WTC11 (cell line): ENCODE measurements around the gene THBS2. TPM values are rescaled to one million over a fixed set of nuclear protein-coding genes. Genes with fewer than 3 reads are reported as not detected.
A peak's percentile ranks its signal among the peaks of the same experiment; 100 is the strongest.

Experiments used
- ATAC-seq: fragments of 200-7000 bp; cut with Tn5 transposase; 2 replicates; pipeline ENCODE4 v1.10.0; 2021; ENCODE audit warnings: mild to moderate bottlenecking, moderate library complexity
- CTCF ChIA-PET: fragments of 300-600 bp; sonication (Branson Sonifier 250); formaldehyde crosslinking; loops from one replicate; lab custom pipeline; 2021; ENCODE audit warnings: antibody characterized with exemption; lab: Charles Lee
- POLR2A ChIA-PET: fragments of 350-600 bp; sonication (Branson Sonifier 250); formaldehyde crosslinking; loops from one replicate; lab custom pipeline; 2021; ENCODE audit warnings: antibody characterized with exemption; lab: Charles Lee
- DNase-seq: peaks from one replicate; pipeline ENCODE4 v3.0.0; 2021; ENCODE audit warnings: low spot score
- H3K27ac Mint-ChIP-seq: 2 replicates; pipeline ENCODE4 v1.8.0; 2021; ENCODE audit warnings: mixed read lengths
- H3K27me3 Mint-ChIP-seq: 2 replicates; pipeline ENCODE4 v1.8.0; 2021; ENCODE audit warnings: low read depth, mild to moderate bottlenecking, moderate library complexity, mixed read lengths
- H3K36me3 Mint-ChIP-seq: 2 replicates; pipeline ENCODE4 v1.8.0; 2021; ENCODE audit warnings: mixed read lengths
- H3K4me1 Mint-ChIP-seq: 2 replicates; pipeline ENCODE4 v1.8.0; 2022; ENCODE audit warnings: mixed read lengths
- H3K4me3 Mint-ChIP-seq: 2 replicates; pipeline ENCODE4 v1.8.0; 2021; ENCODE audit warnings: mild to moderate bottlenecking, moderate library complexity, mixed read lengths
- H3K9me3 Mint-ChIP-seq: 2 replicates; pipeline ENCODE4 v1.8.0; 2021; ENCODE audit warnings: mixed read lengths
- ATF1 ChIP-seq: sonication (generic); formaldehyde crosslinking; IDR thresholded peaks from 2 replicates; pipeline ENCODE4 v1.8.1; 2023; ENCODE audit warnings: mild to moderate bottlenecking, moderate library complexity, missing genetic modification reagents
- ETV6 ChIP-seq: sonication (generic); formaldehyde crosslinking; IDR thresholded peaks from 2 replicates; pipeline ENCODE4 v1.8.1; 2022; ENCODE audit warnings: mild to moderate bottlenecking, missing genetic modification reagents
- FOXK1 ChIP-seq: sonication (generic); formaldehyde crosslinking; IDR thresholded peaks from 2 replicates; pipeline ENCODE4 v1.8.0; 2022; ENCODE audit warnings: mild to moderate bottlenecking, moderate library complexity, missing genetic modification reagents
- GTF2I ChIP-seq: fragments of 250-450 bp; sonication (Bioruptor Pico); conservative IDR thresholded peaks from 2 replicates; pipeline ENCODE4 v1.4.0; 2021; ENCODE audit warnings: mild to moderate bottlenecking
- MXD4 ChIP-seq: fragments of 250-450 bp; sonication (Bioruptor Pico); IDR thresholded peaks from 2 replicates; pipeline ENCODE4 v1.8.0; 2021; ENCODE audit warnings: mild to moderate bottlenecking, moderate library complexity, borderline replicate concordance
- NFE2L1 ChIP-seq: sonication (generic); formaldehyde crosslinking; IDR thresholded peaks from 2 replicates; pipeline ENCODE4 v1.8.1; 2023; ENCODE audit warnings: missing genetic modification reagents
- SP1 ChIP-seq: sonication (generic); formaldehyde crosslinking; conservative IDR thresholded peaks from 2 replicates; pipeline ENCODE4 v1.8.1; 2022; ENCODE audit warnings: missing genetic modification reagents
- ZNF121 ChIP-seq: sonication (generic); formaldehyde crosslinking; IDR thresholded peaks from 2 replicates; pipeline ENCODE4 v1.8.0; 2023; ENCODE audit warnings: missing genetic modification reagents
- ZNF138 ChIP-seq: sonication (generic); formaldehyde crosslinking; conservative IDR thresholded peaks from 2 replicates; pipeline ENCODE4 v1.8.1; 2022; ENCODE audit warnings: mild to moderate bottlenecking, moderate library complexity, missing genetic modification reagents
- ZNF423 ChIP-seq: fragments of 250-450 bp; sonication (Bioruptor Pico); IDR thresholded peaks from 2 replicates; pipeline ENCODE4 v2.1.2; 2022; ENCODE audit warnings: mild to moderate bottlenecking, moderate library complexity
- ZNF532 ChIP-seq: fragments of 250-450 bp; sonication (Bioruptor Pico); IDR thresholded peaks from 2 replicates; pipeline ENCODE4 v1.9.0; 2021; ENCODE audit warnings: mild to moderate bottlenecking, borderline replicate concordance
- total RNA-seq: library from RNA; stranded (reverse); gene quantifications from 3 replicates; pipeline ENCODE4 v1.2.3, GENCODE V29; 2021
- TF ChIP-seq, protein P1 (sequence below): sonication (generic); formaldehyde crosslinking; IDR thresholded peaks from 2 replicates; pipeline ENCODE4 v1.8.0; 2023; ENCODE audit warnings: mild to moderate bottlenecking, missing genetic modification reagents

Gene THBS2
- total RNA-seq, 1 experiment from 2014 or later, result 40.3 TPM

- DNase-seq (no peak), ATAC-seq (no peak)
- peaks cover 18% of the 10 kb centered on the region for H3K9me3 Mint-ChIP-seq
- peaks cover 13% of the 10 kb centered on the region for H3K36me3 Mint-ChIP-seq
- peak overlapping the region; percentile 42 for H3K4me3 Mint-ChIP-seq
- H3K27me3 Mint-ChIP-seq, result peaks cover 22% of the 10 kb centered on the region
- TF ChIP-seq, protein P1, sequence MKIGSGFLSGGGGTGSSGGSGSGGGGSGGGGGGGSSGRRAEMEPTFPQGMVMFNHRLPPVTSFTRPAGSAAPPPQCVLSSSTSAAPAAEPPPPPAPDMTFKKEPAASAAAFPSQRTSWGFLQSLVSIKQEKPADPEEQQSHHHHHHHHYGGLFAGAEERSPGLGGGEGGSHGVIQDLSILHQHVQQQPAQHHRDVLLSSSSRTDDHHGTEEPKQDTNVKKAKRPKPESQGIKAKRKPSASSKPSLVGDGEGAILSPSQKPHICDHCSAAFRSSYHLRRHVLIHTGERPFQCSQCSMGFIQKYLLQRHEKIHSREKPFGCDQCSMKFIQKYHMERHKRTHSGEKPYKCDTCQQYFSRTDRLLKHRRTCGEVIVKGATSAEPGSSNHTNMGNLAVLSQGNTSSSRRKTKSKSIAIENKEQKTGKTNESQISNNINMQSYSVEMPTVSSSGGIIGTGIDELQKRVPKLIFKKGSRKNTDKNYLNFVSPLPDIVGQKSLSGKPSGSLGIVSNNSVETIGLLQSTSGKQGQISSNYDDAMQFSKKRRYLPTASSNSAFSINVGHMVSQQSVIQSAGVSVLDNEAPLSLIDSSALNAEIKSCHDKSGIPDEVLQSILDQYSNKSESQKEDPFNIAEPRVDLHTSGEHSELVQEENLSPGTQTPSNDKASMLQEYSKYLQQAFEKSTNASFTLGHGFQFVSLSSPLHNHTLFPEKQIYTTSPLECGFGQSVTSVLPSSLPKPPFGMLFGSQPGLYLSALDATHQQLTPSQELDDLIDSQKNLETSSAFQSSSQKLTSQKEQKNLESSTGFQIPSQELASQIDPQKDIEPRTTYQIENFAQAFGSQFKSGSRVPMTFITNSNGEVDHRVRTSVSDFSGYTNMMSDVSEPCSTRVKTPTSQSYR (CRISPR knock-in tag), result 0 out of 2 replicates have a peak, but pooled peaks have one; percentile 47
- no peak for TF ChIP-seq ZNF532 (CRISPR knock-in tag)
- H3K4me1 Mint-ChIP-seq, result peaks cover 60% of the 10 kb centered on the region
- ChIA-PET POLR2A (no interaction called here), CTCF (interaction anchor here (1.0 kb wide), 3 partner anchors 72 to 298 kb away, joined by 3 to 4 read pairs (median 4); no protein-coding TSS in a partner anchor)
- no peak overlapping the region for H3K27ac Mint-ChIP-seq
These were observed 1.0 kb upstream of the THBS2 start for GRCh38 chr6:169254456-169255316.

DNA sequence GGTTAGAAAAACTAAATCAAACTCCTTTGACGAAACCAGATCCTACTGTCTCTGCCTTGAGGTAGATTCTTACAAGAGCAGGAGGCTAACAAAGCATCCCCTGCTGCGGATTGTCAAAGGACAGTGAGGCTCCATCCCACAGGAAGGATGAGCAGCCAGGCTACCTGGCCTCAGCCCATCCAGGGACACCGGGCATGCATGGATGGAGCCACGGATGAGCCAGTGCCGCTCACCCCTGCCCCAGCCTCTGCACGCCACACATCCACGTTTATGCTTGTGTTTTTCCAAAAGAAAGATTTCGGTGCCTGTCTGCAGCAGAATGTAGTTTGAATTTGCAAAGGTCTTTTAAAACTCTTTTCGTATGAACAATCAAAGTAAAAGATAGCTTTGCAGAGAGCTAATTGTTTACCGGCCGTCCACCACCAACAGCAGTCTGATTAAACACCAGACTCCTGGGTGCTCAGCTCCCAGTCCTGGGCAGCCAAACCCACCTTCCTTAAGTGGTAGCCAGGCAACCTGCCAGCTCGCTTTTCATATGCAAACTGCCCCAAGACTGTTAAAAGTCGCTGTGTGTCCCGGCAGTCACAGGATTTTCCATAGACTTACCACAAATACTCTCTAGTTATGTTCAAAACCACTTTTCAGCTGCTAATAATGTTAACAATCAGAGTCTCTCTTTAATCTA, 999 bp downstream of the THBS2 start:
- peak overlapping the region; percentile 80 for H3K4me3 Mint-ChIP-seq
- H3K4me1 Mint-ChIP-seq, result peaks cover 60% of the 10 kb centered on the region
- peak; percentile 39 for ATAC-seq
- peaks cover 17% of the 10 kb centered on the region for H3K27me3 Mint-ChIP-seq
- peaks cover 34% of the 10 kb centered on the region for H3K36me3 Mint-ChIP-seq
- H3K27ac Mint-ChIP-seq, result peak overlapping the region; percentile 91
- peak; percentile 45 for DNase-seq
- CTCF ChIA-PET, result interaction anchor here (0.9 to 2.1 kb wide), 4 partner anchors 40 to 1278 kb away, joined by 3 to 10 read pairs (median 6); no protein-coding TSS in a partner anchor
- POLR2A ChIA-PET, result interaction anchor here (0.7 to 1.2 kb wide), 3 partner anchors 22 to 40 kb away, joined by 3 read pairs; no protein-coding TSS in a partner anchor
- H3K9me3 Mint-ChIP-seq, result peaks cover 25% of the 10 kb centered on the region
- TF ChIP-seq ZNF121 (CRISPR knock-in tag) (peak; percentile 22; the same call in 1 of the 2 replicates), ZNF138 (CRISPR knock-in tag) (no peak), SP1 (peak; percentile 41; the same call in 1 of the 2 replicates)

- Mint-ChIP-seq H3K36me3 (peaks cover 40% of the 10 kb centered on the region), H3K4me3 (peak overlapping the region; percentile 80), H3K27ac (peak overlapping the region; percentile 91), H3K27me3 (peaks cover 17% of the 10 kb centered on the region), H3K9me3 (peaks cover 24% of the 10 kb centered on the region), H3K4me1 (peaks cover 60% of the 10 kb centered on the region)
- no peak for TF ChIP-seq NFE2L1 (CRISPR knock-in tag)
- no peak for TF ChIP-seq FOXK1
- TF ChIP-seq GTF2I (CRISPR knock-in tag), result 0 out of 2 replicates have a peak, but pooled peaks have one; percentile 4
- TF ChIP-seq MXD4 (CRISPR knock-in tag), result no peak
- no peak for TF ChIP-seq ATF1 (CRISPR knock-in tag)
- TF ChIP-seq ZNF423 (CRISPR knock-in tag), result 0 out of 2 replicates have a peak, but pooled peaks have one; percentile 12
- 0 out of 2 replicates have a peak, but pooled peaks have one; percentile 50 for TF ChIP-seq ETV6 (CRISPR knock-in tag)
- ChIA-PET POLR2A (interaction anchor here (0.7 kb wide), 2 partner anchors 33 to 39 kb away, joined by 3 read pairs; no protein-coding TSS in a partner anchor), CTCF (interaction anchor here (1.0 to 2.1 kb wide), 3 partner anchors 74 to 1278 kb away, joined by 3 to 10 read pairs (median 7); no protein-coding TSS in a partner anchor)
- peak; percentile 33 for ATAC-seq
- no peak for DNase-seq
These were observed 1.7 kb downstream of the THBS2 start for GRCh38 chr6:169251822-169252504.
